GM23338 (cell line): ENCODE measurements around the gene RPL3. TPM values are rescaled to one million over a fixed set of nuclear protein-coding genes. Genes with fewer than 3 reads are reported as not detected.

Experiments used
- ATAC-seq: fragments of 200-7000 bp; cut with Tn5 transposase; 3 replicates; pipeline ENCODE4 v1.9.1; 2020
- DNase-seq: peaks from one replicate; pipeline ENCODE4 v3.0.0-alpha.2; 2015; ENCODE audit warnings: low spot score
- H2AFZ ChIP-seq: fragments of 200-600 bp; sonication (generic); 2 replicates; pipeline ENCODE4 v1.8.0; 2016; ENCODE audit warnings: antibody characterized with exemption, mild to moderate bottlenecking, moderate library complexity
- H3F3A ChIP-seq: fragments of 200-600 bp; sonication (generic); replicated peaks from 2 replicates; pipeline ENCODE4 v1.8.0; 2017; ENCODE audit warnings: antibody characterized with exemption, mixed run types, low read depth
- H3K27ac ChIP-seq: fragments of 200-600 bp; sonication (generic); 2 replicates; pipeline ENCODE4 v1.6.1; 2016; ENCODE audit warnings: low read depth
- H3K27me3 ChIP-seq: fragments of 200-600 bp; sonication (generic); 2 replicates; pipeline ENCODE4 v1.8.0; 2016; ENCODE audit warnings: mild to moderate bottlenecking, mixed run types, moderate library complexity; ENCODE audit not compliant: insufficient read depth
- H3K36me3 ChIP-seq: fragments of 200-600 bp; sonication (generic); 2 replicates; pipeline ENCODE4 v1.8.0; 2016; ENCODE audit warnings: mild to moderate bottlenecking; ENCODE audit not compliant: insufficient read depth
- H3K4me1 ChIP-seq: fragments of 200-600 bp; sonication (generic); 2 replicates; pipeline ENCODE4 v1.8.0; 2016; ENCODE audit warnings: mild to moderate bottlenecking, moderate library complexity; ENCODE audit not compliant: insufficient read depth
- H3K4me2 ChIP-seq: fragments of 200-600 bp; sonication (generic); 2 replicates; pipeline ENCODE4 v1.7.1; 2017; ENCODE audit warnings: mixed run types
- H3K4me3 ChIP-seq: fragments of 200-600 bp; sonication (generic); 2 replicates; pipeline ENCODE4 v1.6.1; 2016; ENCODE audit warnings: mixed run types
- H3K79me2 ChIP-seq: fragments of 200-600 bp; sonication (generic); replicated peaks from 2 replicates; pipeline ENCODE4 v1.8.0; 2017; ENCODE audit warnings: mild to moderate bottlenecking; ENCODE audit not compliant: insufficient read depth
- H3K9me2 ChIP-seq: fragments of 200-600 bp; sonication (generic); 2 replicates; pipeline ENCODE4 v1.8.0; 2017; ENCODE audit not compliant: insufficient read depth
- H4K20me1 ChIP-seq: fragments of 200-600 bp; sonication (generic); replicated peaks from 2 replicates; pipeline ENCODE4 v1.8.0; 2017; ENCODE audit warnings: mild to moderate bottlenecking; ENCODE audit not compliant: insufficient read depth
- H3K27ac Mint-ChIP-seq: 2 replicates; pipeline ENCODE4 v1.8.0; 2020; ENCODE audit warnings: inconsistent platforms, mild to moderate bottlenecking, moderate library complexity, mixed read lengths
- H3K27me3 Mint-ChIP-seq: 3 replicates; pipeline ENCODE4 v1.8.0; 2022; ENCODE audit warnings: low read depth, mild to moderate bottlenecking, moderate library complexity, mixed read lengths, inconsistent platforms; ENCODE audit not compliant: insufficient read depth, poor library complexity
- H3K36me3 Mint-ChIP-seq: 3 replicates; pipeline ENCODE4 v1.8.0; 2021; ENCODE audit warnings: low read depth, mild to moderate bottlenecking, inconsistent platforms, moderate library complexity, mixed read lengths
- H3K4me1 Mint-ChIP-seq: 3 replicates; pipeline ENCODE4 v1.8.0; 2020; ENCODE audit warnings: mild to moderate bottlenecking, inconsistent platforms, mixed read lengths
- H3K4me3 Mint-ChIP-seq: 3 replicates; pipeline ENCODE4 v1.8.0; 2021; ENCODE audit warnings: moderate library complexity, mild to moderate bottlenecking, inconsistent platforms, mixed read lengths
- H3K9me3 Mint-ChIP-seq: 3 replicates; pipeline ENCODE4 v1.8.0; 2020; ENCODE audit warnings: moderate library complexity, mild to moderate bottlenecking, inconsistent platforms, mixed read lengths
- EZH2 ChIP-seq: fragments of 200-600 bp; sonication (generic); IDR thresholded peaks from one replicate; pipeline ENCODE4 v1.8.0; 2017; ENCODE audit warnings: antibody characterized with exemption, mild to moderate bottlenecking, low read depth; ENCODE audit not compliant: unreplicated experiment
- NANOG ChIP-seq: IDR thresholded peaks from 2 replicates; pipeline ENCODE4 v1.6.1; 2016; ENCODE audit warnings: antibody characterized with exemption, borderline replicate concordance
- POLR2AphosphoS5 ChIP-seq: IDR thresholded peaks from 2 replicates; pipeline ENCODE4 v1.6.1; 2016; ENCODE audit warnings: antibody characterized with exemption, low read depth
- STAT1 ChIP-seq: IDR thresholded peaks from one replicate; pipeline ENCODE4 v1.6.1; 2016; ENCODE audit warnings: antibody characterized with exemption; ENCODE audit not compliant: unreplicated experiment
- ZNF114 ChIP-seq: fragments of 250-450 bp; sonication (Bioruptor Pico); IDR thresholded peaks from 2 replicates; pipeline ENCODE4 v1.5.0; 2020; ENCODE audit warnings: mild to moderate bottlenecking, moderate library complexity
- polyA plus RNA-seq: library from polyadenylated mRNA; unstranded; fragments of >200 nt; fragmentation: Nextera tagmentation; extraction: Ambion mirVana; gene quantifications from 2 replicates; pipeline ENCODE4 v1.2.1, GENCODE V29; 2016
- total RNA-seq: library from RNA; depleted of rRNA; stranded (reverse); fragments of >200 nt; shearing (Covaris generic); gene quantifications from 2 replicates; pipeline ENCODE4 v1.2.3, GENCODE V29; 2014

The RPL3 gene
- total and polyA plus RNA-seq, 2 experiments from 2014 or later = 1,983 to 3,244 TPM

DNA sequence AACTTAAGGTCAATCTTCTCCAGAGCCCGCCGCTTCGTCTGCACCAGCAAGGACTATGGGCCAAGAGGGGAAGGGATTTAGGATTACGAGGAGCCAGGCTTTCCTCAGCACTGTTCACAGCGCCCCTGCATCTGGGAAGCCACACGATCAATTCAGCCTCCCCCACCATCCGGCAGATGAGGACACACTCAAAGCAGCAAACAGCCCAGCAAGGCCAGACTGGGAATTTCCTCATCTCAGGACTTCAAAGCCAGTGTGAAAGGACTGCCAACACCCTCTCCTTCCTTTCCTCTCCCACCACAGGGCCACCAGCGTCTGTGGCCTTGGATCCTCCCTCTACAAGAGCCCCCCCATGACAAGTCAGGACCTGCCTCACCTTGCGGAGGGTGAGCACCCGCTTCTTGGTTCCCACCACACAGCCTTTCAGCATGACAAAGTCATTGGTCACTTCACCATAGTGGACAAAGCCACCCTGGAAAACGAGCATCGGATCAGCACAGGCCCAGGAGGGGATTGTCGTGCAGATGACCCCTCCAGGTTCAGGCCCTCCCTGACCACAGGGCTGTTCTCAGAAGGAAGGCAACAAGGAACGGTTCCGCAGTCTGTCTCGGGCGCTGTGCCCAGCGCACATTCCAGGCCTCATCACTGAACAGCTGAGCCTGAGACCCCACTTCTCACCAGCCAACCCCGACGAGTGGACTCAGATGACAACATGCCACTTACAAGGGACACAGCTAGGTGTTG lies 6.0 kb downstream of the RPL3 start:
- H3K4me2 ChIP-seq = peak overlapping the region; percentile 100; the same call in 1 of the 2 replicates
- H3K27ac Mint-ChIP-seq = peak overlapping the region; percentile 95
- H3F3A ChIP-seq = peaks cover 91% of the 10 kb centered on the region
- peaks cover 39% of the 10 kb centered on the region for H3K79me2 ChIP-seq
- ATAC-seq (no peak), DNase-seq (no peak)
- H3K9me2 ChIP-seq = no peaks in the 10 kb centered on the region
- no peak overlapping the region for H2AFZ ChIP-seq
- H3K4me1 ChIP-seq = peaks cover 56% of the 10 kb centered on the region
- peaks cover 71% of the 10 kb centered on the region for H3K4me1 Mint-ChIP-seq
- peaks cover 57% of the 10 kb centered on the region for H4K20me1 ChIP-seq
- H3K36me3 Mint-ChIP-seq = peaks cover 75% of the 10 kb centered on the region
- H3K27me3 Mint-ChIP-seq = peaks cover 75% of the 10 kb centered on the region
- peak overlapping the region; percentile 99 for H3K27ac ChIP-seq
- 0 out of 2 replicates have a peak overlapping the region, but pooled peaks have one; percentile 20 for H3K4me3 ChIP-seq
- peaks cover 9% of the 10 kb centered on the region; the same call in 2 of the 3 replicates for H3K9me3 Mint-ChIP-seq
- H3K4me3 Mint-ChIP-seq = peak overlapping the region; percentile 52
- no peaks in the 10 kb centered on the region for H3K27me3 ChIP-seq
- peaks cover 62% of the 10 kb centered on the region for H3K36me3 ChIP-seq
- TF ChIP-seq POLR2AphosphoS5 = peak; percentile 38
- no peak for TF ChIP-seq EZH2

DNA sequence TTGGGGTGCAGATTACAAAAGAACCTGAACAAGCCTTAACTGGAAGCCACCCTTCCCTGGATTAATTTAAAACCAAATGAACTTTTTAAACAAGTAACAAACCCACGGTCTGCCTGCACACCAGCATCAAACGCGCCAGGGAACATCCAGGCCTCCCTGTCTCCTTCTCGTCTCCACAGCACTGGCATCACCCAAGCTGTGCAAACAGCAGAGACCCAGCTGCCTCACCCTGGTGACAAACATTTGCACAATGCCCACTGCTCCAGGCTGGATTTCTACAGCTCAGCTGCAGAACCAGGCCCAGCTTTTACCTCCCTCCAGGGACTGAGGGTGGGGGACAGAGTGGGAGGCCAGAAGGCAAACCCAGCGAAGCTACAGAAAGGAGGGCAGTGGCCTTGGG lies 7.0 kb downstream of the RPL3 start:
- no peak overlapping the region for H2AFZ ChIP-seq
- H3K4me3 ChIP-seq = no peak overlapping the region
- ATAC-seq = no peak
- TF ChIP-seq ZNF114 (no peak), POLR2AphosphoS5 (no peak), NANOG (no peak)
- H3K36me3 ChIP-seq = peaks cover 52% of the 10 kb centered on the region
- Mint-ChIP-seq H3K36me3 (peaks cover 64% of the 10 kb centered on the region), H3K27ac (0 out of 2 replicates have a peak overlapping the region, but pooled peaks have one; percentile 31), H3K4me3 (0 out of 3 replicates have a peak overlapping the region, but pooled peaks have one; percentile 26), H3K27me3 (peaks cover 66% of the 10 kb centered on the region), H3K9me3 (peaks cover 7% of the 10 kb centered on the region; the same call in 2 of the 3 replicates), H3K4me1 (peaks cover 64% of the 10 kb centered on the region)
- H3K4me2 ChIP-seq = no peak overlapping the region
- H3K27ac ChIP-seq = peak overlapping the region; percentile 99
- no peaks in the 10 kb centered on the region for H3K9me2 ChIP-seq
- peaks cover 83% of the 10 kb centered on the region for H3F3A ChIP-seq
- peaks cover 29% of the 10 kb centered on the region for H3K79me2 ChIP-seq
- H4K20me1 ChIP-seq = peaks cover 46% of the 10 kb centered on the region
- DNase-seq = no peak
- H3K27me3 ChIP-seq = no peaks in the 10 kb centered on the region
- H3K4me1 ChIP-seq = peaks cover 51% of the 10 kb centered on the region

DNA sequence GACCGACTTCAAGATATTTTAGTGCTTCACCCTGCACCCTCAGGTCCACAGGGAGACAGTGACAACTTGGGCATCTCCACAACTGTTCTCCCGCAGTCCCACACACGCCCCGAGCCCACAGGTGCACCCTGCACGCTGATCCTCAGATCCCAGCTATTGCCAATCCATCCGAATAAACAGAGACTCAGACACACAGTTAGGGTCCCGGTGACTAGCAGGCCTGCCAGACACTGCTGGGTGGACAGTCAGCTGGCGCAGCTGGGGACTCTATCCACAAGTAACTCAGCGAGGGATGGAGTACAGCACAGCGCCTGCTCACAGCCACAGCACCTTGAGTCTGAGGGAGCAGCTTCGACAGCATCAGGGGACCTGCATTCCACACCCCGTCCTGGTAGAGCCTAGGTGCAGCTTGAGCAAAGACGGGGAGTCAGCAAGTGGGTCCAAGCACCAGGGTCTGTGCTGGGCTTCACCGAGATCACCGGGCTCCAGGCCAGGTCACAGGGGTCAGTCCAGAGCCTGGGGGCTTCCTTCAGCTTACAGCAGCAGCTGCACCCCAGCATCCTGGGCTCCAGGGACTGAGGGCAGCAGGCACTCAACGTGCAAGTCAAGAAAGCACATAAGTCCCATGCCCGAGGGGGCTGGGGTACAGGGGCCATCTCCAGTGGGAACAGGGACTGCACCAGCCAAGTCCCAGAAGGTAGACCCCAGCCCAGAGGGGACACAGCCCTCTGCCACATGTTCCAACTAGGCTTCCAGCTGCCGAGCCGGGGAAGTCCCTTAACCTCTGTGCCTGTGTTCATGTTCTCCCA lies 7.6 kb downstream of the RPL3 start:
- peak overlapping the region; percentile 99 for H3K27ac ChIP-seq
- H3F3A ChIP-seq = peaks cover 77% of the 10 kb centered on the region
- peaks cover 58% of the 10 kb centered on the region for H3K36me3 Mint-ChIP-seq
- no peak overlapping the region for H2AFZ ChIP-seq
- TF ChIP-seq POLR2AphosphoS5 (peak; percentile 67), STAT1 (no peak)
- peaks cover 40% of the 10 kb centered on the region for H4K20me1 ChIP-seq
- H3K4me1 ChIP-seq = peaks cover 45% of the 10 kb centered on the region
- peaks cover 58% of the 10 kb centered on the region for H3K4me1 Mint-ChIP-seq
- DNase-seq (peak; percentile 60), ATAC-seq (peak; percentile 3)
- H3K9me2 ChIP-seq = no peaks in the 10 kb centered on the region
- 0 out of 2 replicates have a peak overlapping the region, but pooled peaks have one; percentile 22 for H3K4me2 ChIP-seq
- peak overlapping the region; percentile 96 for H3K27ac Mint-ChIP-seq
- H3K9me3 Mint-ChIP-seq = peaks cover 5% of the 10 kb centered on the region; the same call in 2 of the 3 replicates
- H3K79me2 ChIP-seq = peaks cover 23% of the 10 kb centered on the region
- H3K4me3 Mint-ChIP-seq = peak overlapping the region; percentile 51
- peaks cover 46% of the 10 kb centered on the region for H3K36me3 ChIP-seq
- H3K27me3 Mint-ChIP-seq = peaks cover 60% of the 10 kb centered on the region
- H3K4me3 ChIP-seq = no peak overlapping the region
- no peaks in the 10 kb centered on the region for H3K27me3 ChIP-seq
